ENCODE measurements around the gene BAD. TPM values are rescaled to one million over a fixed set of nuclear protein-coding genes. Genes with fewer than 3 reads are reported as not detected.
A peak's percentile ranks its signal among the peaks of the same experiment; 100 is the strongest.

Gene BAD
- total RNA-seq, 1 donor, result 32.6 TPM

GRCh38 chr11:64297699-64298358 lies 13.4 kb upstream of the BAD start:
- DNase-seq (ENCODE audit: low read depth in 2 of 3, low spot score in 2 of 3), result peak in 1 of 3 donors; percentile 38

DNA sequence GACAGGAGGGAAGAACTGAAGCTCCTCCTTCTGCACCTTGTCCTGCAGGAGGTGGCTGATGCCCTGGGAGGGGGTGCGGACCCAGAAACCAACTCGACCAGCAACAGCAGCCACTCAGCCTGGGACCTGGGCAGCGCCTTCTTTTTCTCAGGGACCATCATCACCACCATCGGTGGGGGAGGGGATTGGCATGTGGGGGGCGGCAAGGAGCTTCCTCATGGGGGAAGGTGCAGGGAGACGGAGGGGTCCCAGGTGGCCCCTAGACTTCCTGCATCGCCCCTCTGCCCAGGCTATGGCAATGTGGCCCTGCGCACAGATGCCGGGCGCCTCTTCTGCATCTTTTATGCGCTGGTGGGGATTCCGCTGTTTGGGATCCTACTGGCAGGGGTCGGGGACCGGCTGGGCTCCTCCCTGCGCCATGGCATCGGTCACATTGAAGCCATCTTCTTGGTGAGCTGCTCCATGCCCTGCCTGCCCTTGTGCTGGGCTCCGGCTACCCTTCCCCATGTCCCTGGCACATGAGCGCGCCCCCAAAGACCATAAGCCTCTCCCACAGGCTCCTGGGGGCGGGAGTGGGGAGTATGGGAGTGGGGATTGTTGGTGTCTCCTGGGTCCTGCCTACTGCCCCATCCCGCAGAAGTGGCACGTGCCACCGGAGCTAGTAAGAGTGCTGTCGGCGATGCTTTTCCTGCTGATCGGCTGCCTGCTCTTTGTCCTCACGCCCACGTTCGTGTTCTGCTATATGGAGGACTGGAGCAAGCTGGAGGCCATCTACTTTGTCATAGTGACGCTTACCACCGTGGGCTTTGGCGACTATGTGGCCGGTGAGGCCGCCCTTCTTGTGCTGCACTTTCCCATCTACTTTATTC lies 12.6 kb upstream of the BAD start:
- DNase-seq (ENCODE audit: low read depth in 2 of 3, low spot score in 2 of 3), result no peak

DNA sequence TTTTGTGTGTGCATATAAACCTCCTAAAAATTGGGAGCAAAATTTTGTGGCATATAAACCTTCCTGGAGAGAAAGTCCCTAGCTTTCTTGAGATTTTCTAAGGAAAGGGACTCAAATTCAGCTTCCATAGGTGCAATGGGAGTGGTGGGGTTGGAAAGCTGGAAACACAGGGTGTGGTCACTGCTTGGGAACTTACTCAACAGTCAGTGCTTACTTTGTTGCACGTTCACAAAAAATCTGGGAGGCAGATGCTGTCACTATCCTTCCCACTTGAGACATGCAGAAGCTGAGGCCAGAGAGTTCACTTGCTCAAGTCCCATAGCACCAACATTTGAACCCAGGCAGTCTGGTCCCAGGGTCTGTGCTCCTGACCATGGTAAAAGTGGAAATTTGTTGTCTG lies 11.8 kb upstream of the BAD start:
- no peak for DNase-seq (ENCODE audit: low read depth in 2 of 3, low spot score in 2 of 3)

GRCh38 chr11:64295760-64296159 lies 11.3 kb upstream of the BAD start:
- no peak for DNase-seq (ENCODE audit: low read depth in 2 of 3, low spot score in 2 of 3)

DNA sequence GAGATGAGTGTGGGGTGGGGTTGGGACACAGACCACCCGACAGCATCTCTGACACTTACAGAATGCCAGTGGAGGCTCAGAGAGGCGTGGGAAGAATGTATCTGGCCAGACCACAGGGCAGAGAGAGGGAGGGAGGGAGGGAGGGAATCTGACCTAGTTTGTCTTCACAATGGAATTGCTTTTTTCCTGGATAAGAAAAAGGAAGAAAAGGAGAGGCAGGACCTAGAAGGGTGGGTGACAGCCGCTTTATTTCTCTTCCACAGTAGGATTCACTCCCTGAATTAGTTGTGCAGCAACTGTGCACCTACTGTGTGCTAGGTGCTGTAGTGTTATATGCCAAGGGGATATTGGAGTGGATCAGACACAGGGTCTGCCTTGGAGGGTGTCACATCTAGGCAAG lies 10.3 kb upstream of the BAD start:
- DNase-seq (ENCODE audit: low read depth in 2 of 3, low spot score in 2 of 3), result no peak

GRCh38 chr11:64292460-64293254 lies 8.2 kb upstream of the BAD start:
- peak in 1 of 3 donors; percentile 26 for DNase-seq (ENCODE audit: low read depth in 2 of 3, low spot score in 2 of 3)

GRCh38 chr11:64291752-64292459 lies 7.4 kb upstream of the BAD start:
- no peak for DNase-seq (ENCODE audit: low read depth in 2 of 3, low spot score in 2 of 3)

GRCh38 chr11:64291262-64291751 lies 6.8 kb upstream of the BAD start, which contains the start of gene KCNK4:
KCNK4 (plus strand) TSS chr11:64291302; CDS start chr11:64293019, 1,717 bp downstream.
- no peak for DNase-seq (ENCODE audit: low read depth in 2 of 3, low spot score in 2 of 3)

DNA sequence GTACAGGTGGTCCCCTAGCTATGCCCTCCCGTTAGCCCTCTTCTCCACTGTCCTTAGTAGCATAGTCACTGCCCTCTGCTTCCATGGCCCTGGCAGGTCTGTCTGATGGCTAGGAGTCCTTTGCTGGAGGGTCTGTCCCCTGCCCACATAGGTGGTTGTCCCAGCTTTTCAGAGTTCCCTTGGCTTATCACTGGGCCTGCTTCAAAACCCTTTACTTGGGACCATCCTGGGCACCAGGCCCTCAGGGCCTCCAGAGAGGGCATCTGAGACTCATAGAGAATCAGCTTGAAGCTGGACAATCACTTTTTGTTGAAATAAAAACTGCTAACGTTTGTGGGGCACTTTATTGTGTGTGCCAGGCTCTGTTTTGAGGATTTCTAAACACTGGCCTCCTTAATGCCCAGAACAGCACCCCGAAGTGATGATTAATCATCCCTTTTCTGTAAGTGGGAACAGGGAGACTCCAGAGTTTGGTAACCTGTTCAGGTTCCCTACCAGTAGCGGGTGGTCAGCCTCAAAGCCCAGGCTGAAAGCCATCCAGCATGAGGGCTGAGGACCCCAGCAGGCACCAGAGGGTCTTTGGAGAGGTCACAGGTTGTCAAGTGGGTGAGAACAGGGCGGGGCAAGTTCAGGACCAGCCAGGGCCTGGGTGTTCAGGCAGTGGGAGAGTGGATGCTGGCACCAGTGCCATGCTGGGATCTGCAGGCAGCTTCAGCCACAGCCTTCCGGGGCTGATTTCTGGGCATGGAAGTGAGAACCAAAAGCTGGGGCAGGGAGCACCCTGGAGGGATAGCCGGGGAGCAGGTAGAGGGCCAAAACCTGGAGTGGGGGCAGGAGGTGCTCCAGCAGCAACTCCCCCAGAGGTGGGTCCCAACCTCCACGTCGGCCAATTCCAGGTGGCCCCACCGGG lies 6.1 kb upstream of the BAD start:
- no peak for DNase-seq (ENCODE audit: low read depth in 2 of 3, low spot score in 2 of 3)

- DNase-seq (ENCODE audit: low read depth in 2 of 3, low spot score in 2 of 3), result no peak
Observed at GRCh38 chr11:64289002-64289564, 4.6 kb upstream of the BAD start.

GRCh38 chr11:64288353-64288750 lies 3.9 kb upstream of the BAD start:
- no peak for DNase-seq (ENCODE audit: low read depth in 2 of 3, low spot score in 2 of 3)

GRCh38 chr11:64287676-64288352 lies 3.3 kb upstream of the BAD start:
- DNase-seq (ENCODE audit: low read depth in 2 of 3, low spot score in 2 of 3), result no peak

DNA sequence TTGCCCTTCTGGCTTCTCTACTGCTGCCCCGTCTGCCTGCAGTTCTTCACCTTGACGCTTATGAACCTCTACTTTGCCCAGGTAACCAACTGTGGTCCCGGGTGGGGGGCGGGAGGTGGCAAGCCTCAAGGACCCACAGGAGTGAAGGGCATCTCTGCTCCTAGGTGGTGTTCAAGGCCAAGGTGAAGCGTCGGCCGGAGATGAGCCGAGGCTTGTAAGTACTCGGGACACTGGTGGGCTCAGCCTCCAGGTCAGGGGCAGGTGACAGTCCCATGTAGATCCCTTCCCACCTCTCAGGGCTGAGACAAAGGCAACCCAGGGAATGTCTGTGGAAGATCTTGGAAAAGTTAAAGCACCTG lies 2.3 kb upstream of the BAD start:
- DNase-seq (ENCODE audit: low read depth in 2 of 3, low spot score in 2 of 3), result no peak

GRCh38 chr11:64285885-64286800 lies 1.7 kb upstream of the BAD start:
- DNase-seq (ENCODE audit: low read depth in 2 of 3, low spot score in 2 of 3), result peak in 2 of 3 donors; percentile 45 to 50

DNA sequence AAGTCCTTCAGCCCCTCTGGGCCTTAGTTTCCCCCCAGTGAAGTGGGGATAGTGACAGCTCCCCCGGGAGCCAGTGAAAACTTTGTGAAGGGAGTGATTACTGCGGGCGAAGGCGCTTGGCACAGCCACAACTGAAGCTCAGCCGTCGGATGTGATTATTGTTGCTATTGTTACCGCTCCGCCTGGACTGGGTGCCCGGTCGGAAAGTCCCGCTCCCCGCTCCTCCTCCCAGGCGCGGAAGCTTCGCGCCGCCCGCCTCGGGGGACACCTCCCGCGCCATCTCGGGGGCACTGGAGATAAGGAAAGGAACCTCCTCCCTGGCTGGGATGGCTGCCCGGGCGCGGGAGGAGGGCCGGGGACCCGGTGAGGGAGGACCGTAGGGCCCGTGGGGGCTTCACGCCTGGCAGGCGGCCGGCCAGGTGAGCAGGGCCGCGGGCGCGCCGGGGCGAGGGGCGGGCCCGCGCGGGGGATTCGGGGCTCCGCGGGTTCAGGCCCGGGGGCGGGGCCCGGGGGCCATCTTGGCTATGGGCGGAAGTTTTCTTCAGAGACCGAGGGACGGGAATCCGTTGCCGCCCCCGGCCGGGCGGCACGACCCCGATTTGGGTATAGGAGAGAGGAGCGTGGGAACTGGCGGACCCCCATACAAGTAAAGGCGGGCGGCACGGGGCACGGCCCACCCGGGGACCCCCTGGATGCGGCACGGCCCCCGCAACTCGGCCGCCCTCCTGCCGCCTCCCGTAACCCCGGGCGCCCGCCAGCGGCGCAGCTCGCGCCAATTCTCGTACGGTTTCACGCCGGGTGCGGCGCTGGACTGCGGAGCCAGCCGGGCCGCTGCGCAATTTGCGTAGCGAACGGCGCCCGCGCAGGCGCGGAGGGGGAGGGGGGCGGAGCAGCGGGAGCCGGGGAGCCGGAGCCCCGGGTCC lies 758 bp upstream of the BAD start, which contains the start of gene GPR137:
TSS of gene GPR137 (plus strand) at position 887 of the 923 bp plus-strand sequence. CDS start 677 bp downstream, outside the sequence.
- peak; percentile 89 to 92 (median 90) for DNase-seq (ENCODE audit: low read depth in 2 of 3, low spot score in 2 of 3)

DNA sequence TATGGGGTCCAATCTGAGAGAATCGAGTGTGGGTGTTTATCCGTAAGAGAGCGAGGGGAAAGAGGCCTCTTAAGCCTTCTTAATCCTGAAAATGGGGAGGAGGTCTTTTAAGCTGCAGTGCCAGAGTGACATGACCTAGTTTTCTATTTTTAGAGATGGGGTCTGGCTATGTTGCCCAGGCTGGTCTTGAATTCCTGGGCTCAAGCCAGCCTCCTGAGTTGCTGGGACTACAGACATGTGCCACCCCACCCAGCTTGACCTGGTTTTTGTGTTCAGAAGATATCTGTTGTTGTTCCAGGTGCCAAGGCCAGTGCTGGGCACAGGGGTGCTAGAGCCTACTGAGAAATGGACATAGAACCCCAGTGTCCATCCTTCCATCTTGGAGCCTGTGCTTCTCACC lies 1.4 kb downstream of the BAD start:
- no peak for DNase-seq (ENCODE audit: low read depth in 2 of 3, low spot score in 2 of 3)

Measured in hematopoietic multipotent progenitor cell (in vitro differentiated cells).